K562 (cell line): ENCODE results near the gene GAA. TPM values are rescaled to one million over a fixed set of nuclear protein-coding genes. Genes with fewer than 3 reads are reported as not detected.

Experiments
- ATAC-seq: fragments of 200-7000 bp; cut with Tn5 transposase; 3 replicates; pipeline ENCODE4 v1.9.1; 2020; ENCODE audit warnings: moderate library complexity
- BruUV-seq: library from RNA; stranded (reverse); fragments of 400-500 nt; replicated peaks from 2 replicates; lab custom pipeline; 2021; lab: Mats Ljungman, UMichigan
- CTCF ChIA-PET: fragments of 300-600 bp; formaldehyde crosslinking; extraction: SDS; loops from one replicate; lab custom pipeline; 2021; ENCODE audit warnings: low intra/inter-chr PET ratio; lab: Yijun Ruan, JAX
- POLR2A ChIA-PET: fragments of 300-600, 350-650 bp; sonication (Branson Sonifier 250); formaldehyde crosslinking; extraction: SDS; loops from one replicate; lab custom pipeline; 2021; ENCODE audit warnings: antibody characterized with exemption, inconsistent platforms; lab: Yijun Ruan, JAX
- DNase-seq, 4 experiments: peaks; one replicate each; pipeline versions ENCODE4 v3.0.0 to v3.0.0-alpha.2; 2011 to 2018; ENCODE audit warnings: low spot score in 3 of 4, mixed read lengths in 3 of 4; ENCODE audit errors: extremely low read depth in 1 of 4
- FAIRE-seq: peaks from 2 replicates; lab custom pipeline; 2011; peaks lifted over from hg19 to GRCh38; lab: Jason Lieb, UNC
- H2AFZ ChIP-seq: 2 replicates; pipeline ENCODE4 v1.6.0; 2011; ENCODE audit warnings: low read depth, low read length, control low read depth, inconsistent platforms
- H3K27ac ChIP-seq: fragments of 200-600 bp; 3 replicates; pipeline ENCODE4 v1.8.0; 2011; ENCODE audit warnings: low read depth, mild to moderate bottlenecking, control low read depth, inconsistent platforms, low read length, moderate library complexity, mixed read lengths; ENCODE audit errors: extremely low read depth
- H3K27me3 ChIP-seq, 2 experiments: fragments of 300-600 bp in 1 of 2; 2 replicates in 1 of 2; 3 replicates in 1 of 2; pipeline versions ENCODE4 v1.6.0 to v1.8.0; 2011; ENCODE audit warnings: inconsistent platforms in 2 of 2, low read length in 2 of 2, mild to moderate bottlenecking in 1 of 2, mixed read lengths in 1 of 2, moderate library complexity in 1 of 2; ENCODE audit not compliant: control insufficient read depth in 2 of 2, insufficient read depth in 2 of 2
- H3K36me3 ChIP-seq: fragments of 300-600 bp; 3 replicates; pipeline ENCODE4 v1.8.0; 2011; ENCODE audit warnings: mild to moderate bottlenecking, low read length, inconsistent platforms; ENCODE audit not compliant: control insufficient read depth, insufficient read depth
- H3K4me1 ChIP-seq, 2 experiments: fragments of 200-600 bp in 1 of 2; replicated peaks in 1 of 2; 2 replicates in 1 of 2; 3 replicates in 1 of 2; pipeline versions ENCODE4 v1.5.1 to v1.8.0; 2011; ENCODE audit warnings: inconsistent platforms in 2 of 2, low read length in 2 of 2, mild to moderate bottlenecking in 1 of 2, mixed read lengths in 1 of 2, moderate library complexity in 1 of 2; ENCODE audit not compliant: control insufficient read depth in 2 of 2, insufficient read depth in 2 of 2
- H3K4me2 ChIP-seq: 2 replicates; pipeline ENCODE4 v1.6.1; 2011; ENCODE audit warnings: low read length, control low read depth, inconsistent platforms, mixed read lengths; ENCODE audit not compliant: insufficient read depth
- H3K4me3 ChIP-seq: fragments of 200-600 bp; sonication (generic), shearing (Covaris generic); 2 replicates; pipeline ENCODE4 v1.5.1; 2016; ENCODE audit warnings: control low read depth, inconsistent platforms
- H3K79me2 ChIP-seq: fragments of 200-600 bp; 3 replicates; pipeline ENCODE4 v1.8.0; 2011; ENCODE audit warnings: low read length, inconsistent platforms; ENCODE audit not compliant: control insufficient read depth, insufficient read depth
- H3K9ac ChIP-seq, 2 experiments: 2 replicates each; pipeline versions ENCODE4 v1.6.0 to v1.6.1; 2011; ENCODE audit warnings: low read depth in 2 of 2, low read length in 2 of 2, control low read depth in 1 of 2, inconsistent platforms in 1 of 2, mild to moderate bottlenecking in 1 of 2, mixed read lengths in 1 of 2; ENCODE audit not compliant: insufficient read depth in 1 of 2
- H3K9me1 ChIP-seq: one replicate; pipeline ENCODE4 v1.6.0; 2011; ENCODE audit warnings: inconsistent platforms, mild to moderate bottlenecking, low read length, moderate library complexity; ENCODE audit not compliant: control insufficient read depth, insufficient read depth
- H3K9me3 ChIP-seq: replicated peaks from 2 replicates; pipeline ENCODE4 v1.5.1; 2011; ENCODE audit warnings: low read depth, low read length, inconsistent platforms; ENCODE audit not compliant: control insufficient read depth, insufficient read depth
- H4K20me1 ChIP-seq: replicated peaks from 2 replicates; pipeline ENCODE4 v1.6.1; 2011; ENCODE audit warnings: low read length, inconsistent platforms, mixed read lengths; ENCODE audit not compliant: control insufficient read depth, insufficient read depth
- EP400 ChIP-seq: fragments of 450-650 bp; IDR thresholded peaks from 2 replicates; pipeline ENCODE4 v1.6.1; 2017; ENCODE audit warnings: antibody characterized with exemption, mild to moderate bottlenecking, moderate library complexity
- FUS ChIP-seq: fragments of 200-400 bp; formaldehyde crosslinking; optimal IDR thresholded peaks from 2 replicates; pipeline ENCODE3; 2017; ENCODE audit warnings: low read depth, low read length
- HDAC8 ChIP-seq: fragments of 450-650 bp; IDR thresholded peaks from 2 replicates; pipeline ENCODE4 v1.6.1; 2016; ENCODE audit warnings: mild to moderate bottlenecking, missing genetic modification characterization, moderate library complexity, missing compliant biosample characterization
- HDGF ChIP-seq: fragments of 450-650 bp; IDR thresholded peaks from 2 replicates; pipeline ENCODE4 v1.6.1; 2016
- NFIX ChIP-seq: fragments of 250-450 bp; sonication (Bioruptor Pico); IDR thresholded peaks from 2 replicates; pipeline ENCODE4 v1.4.0; 2020; ENCODE audit warnings: low read depth, mild to moderate bottlenecking, moderate library complexity
- POLR2B ChIP-seq: fragments of 450-650 bp; IDR thresholded peaks from 2 replicates; pipeline ENCODE4 v1.6.1; 2018; ENCODE audit warnings: low read depth; ENCODE audit not compliant: partially characterized antibody
- TOE1 ChIP-seq, 2 experiments: fragments of 450-650 bp in 1 of 2; sonication (generic) in 1 of 2; formaldehyde crosslinking in 1 of 2; IDR thresholded peaks; 2 replicates each; pipeline versions ENCODE4 v1.7.1 to v1.8.0; 2016 to 2022; ENCODE audit warnings: borderline replicate concordance in 2 of 2, mild to moderate bottlenecking in 2 of 2, antibody characterized with exemption in 1 of 2, inconsistent platforms in 1 of 2, low read depth in 1 of 2, missing genetic modification reagents in 1 of 2, moderate library complexity in 1 of 2
- ZFPM2 ChIP-seq: fragments of 250-450 bp; sonication (Bioruptor Pico); IDR thresholded peaks from 2 replicates; pipeline ENCODE4 v1.5.1; 2022; ENCODE audit warnings: mild to moderate bottlenecking
- ZNF324 ChIP-seq: fragments of 250-450 bp; sonication (Bioruptor Pico); IDR thresholded peaks from 2 replicates; pipeline ENCODE4 v1.4.0; 2020; ENCODE audit warnings: mild to moderate bottlenecking
- ZNF717 ChIP-seq: fragments of 250-450 bp; sonication (Bioruptor Pico); IDR thresholded peaks from 2 replicates; pipeline ENCODE4 v1.5.0; 2021
- ZSCAN29 ChIP-seq: fragments of 450-650 bp; IDR thresholded peaks from 2 replicates; pipeline ENCODE4 v1.6.1; 2017
- WGBS: fragments of 100-300 bp; shearing (Covaris generic); methylation state at CpG from one replicate; pipeline ENCODE4 v1.1.6; 2016; ENCODE audit warnings: low coverage, mixed read lengths; ENCODE audit not compliant: insufficient coverage; ENCODE audit errors: missing lambda C conversion rate; 5-methylcytosine and 5-hydroxymethylcytosine counted together
- in situ Hi-C: fragments of 300-500 bp; cut with MboI; formaldehyde crosslinking; loops from 4 replicates; pipeline ENCODE4 v1.15.0; 2018; ENCODE audit warnings: inconsistent platforms, mixed read lengths
- intact Hi-C: fragments of 100-400 bp; cut with micrococcal nuclease; formaldehyde crosslinking; loops from 2 replicates; pipeline ENCODE4 v1.14.2; 2022
- polyA plus RNA-seq, 8 experiments: library from polyadenylated mRNA; depleted of rRNA in 4 of 8; stranded (reverse) in 5 of 8; unstranded in 3 of 8; fragments of >200 nt; fragmentation: Nextera tagmentation in 2 of 8; fragmentation: Illumina TruSeq in 1 of 8; extraction: Ambion mirVana in 2 of 8; extraction: Trizol in 1 of 8; gene quantifications; 2 replicates each; pipeline versions ENCODE4 v1.2.1 to v1.2.3, GENCODE V29; 2011 to 2014; ENCODE audit warnings: inconsistent platforms in 1 of 8, missing spikeins in 1 of 8
- total RNA-seq, 7 experiments: library from RNA; depleted of rRNA in 6 of 7; stranded (reverse); fragments of >200 nt in 6 of 7; fragmentation: Illumina TruSeq in 2 of 7; extraction: Trizol in 2 of 7; gene quantifications; 2 replicates each; pipeline versions ENCODE4 v1.2.1 to v1.2.3, GENCODE V29; 2011 to 2021; ENCODE audit warnings: low replicate concordance in 1 of 7
- TF ChIP-seq, protein P1 (sequence below): sonication (generic); formaldehyde crosslinking; IDR thresholded peaks from 2 replicates; pipeline ENCODE4 v1.8.0; 2022; ENCODE audit warnings: mild to moderate bottlenecking, low read depth, missing genetic modification reagents
- TF ChIP-seq, protein P2 (sequence below): fragments of 450-650 bp; IDR thresholded peaks from 2 replicates; pipeline ENCODE4 v1.6.1; 2018; ENCODE audit warnings: mild to moderate bottlenecking, low read depth; ENCODE audit not compliant: partially characterized antibody

Gene GAA
- total and polyA plus RNA-seq, 9 of the 15 experiments (the other 6 are each of a cell fraction or from before 2014, with no cell fraction given), result 0.15 to 6.4 (median 1.7) TPM

DNA sequence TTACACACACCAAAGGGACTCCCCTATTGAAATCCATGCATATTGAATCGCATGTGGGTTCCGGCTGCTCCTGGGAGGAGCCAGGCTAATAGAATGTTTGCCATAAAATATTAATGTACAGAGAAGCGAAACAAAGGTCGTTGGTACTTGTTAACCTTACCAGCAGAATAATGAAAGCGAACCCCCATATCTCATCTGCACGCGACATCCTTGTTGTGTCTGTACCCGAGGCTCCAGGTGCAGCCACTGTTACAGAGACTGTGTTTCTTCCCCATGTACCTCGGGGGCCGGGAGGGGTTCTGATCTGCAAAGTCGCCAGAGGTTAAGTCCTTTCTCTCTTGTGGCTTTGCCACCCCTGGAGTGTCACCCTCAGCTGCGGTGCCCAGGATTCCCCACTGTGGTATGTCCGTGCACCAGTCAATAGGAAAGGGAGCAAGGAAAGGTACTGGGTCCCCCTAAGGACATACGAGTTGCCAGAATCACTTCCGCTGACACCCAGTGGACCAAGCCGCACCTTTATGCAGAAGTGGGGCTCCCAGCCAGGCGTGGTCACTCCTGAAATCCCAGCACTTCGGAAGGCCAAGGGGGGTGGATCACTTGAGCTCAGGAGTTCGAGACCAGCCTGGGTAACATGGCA, 2.2 kb downstream of the GAA start:
- POLR2A ChIA-PET, result no interaction called here
- Histone ChIP-seq H3K4me1 (peaks cover 10 to 56% of the 10 kb centered on the region in 2 experiments; a peak in 4 of 5 replicates), H3K27me3 (peaks cover 20 to 34% of the 10 kb centered on the region in 2 experiments; a peak in 4 of 5 replicates), H2AFZ (no peak overlapping the region), H3K27ac (no peak overlapping the region), H4K20me1 (peaks cover 4% of the 10 kb centered on the region; the same call in 1 of the 2 replicates), H3K4me2 (no peak overlapping the region), H3K4me3 (no peak overlapping the region), H3K9ac (no peak overlapping the region), H3K9me3 (no peaks in the 10 kb centered on the region), H3K9me1 (no peaks in the 10 kb centered on the region), H3K36me3 (no peaks in the 10 kb centered on the region), H3K79me2 (no peaks in the 10 kb centered on the region)
- CTCF ChIA-PET, result no interaction called here
- ATAC-seq (no peak), FAIRE-seq (no peak), DNase-seq (no peak)
- WGBS, result 56% methylated on average over 19 of the region's 19 CpGs
- in situ Hi-C loops, result no loop called here
- no TSS peak for BruUV-seq
- intact Hi-C loops, result loop anchor here (10.0 kb wide), 1 partner anchor 81 kb away; no protein-coding TSS in a partner anchor
- TF ChIP-seq TOE1 (IDR thresholded peaks at IDR 0.05; ENCODE audit: borderline replicate concordance) (no peak), TOE1 (CRISPR knock-in tag; IDR thresholded peaks at IDR 0.05; ENCODE audit: borderline replicate concordance, low read depth) (no peak), ZNF717 (CRISPR knock-in tag) (no peak), HDGF (no peak), POLR2B (no peak), NFIX (CRISPR knock-in tag) (no peak), HDAC8 (tag) (no peak), FUS (no peak), EP400 (no peak), ZSCAN29 (no peak), ZFPM2 (CRISPR knock-in tag) (no peak), ZNF324 (CRISPR knock-in tag) (no peak)
- TF ChIP-seq, protein P1, sequence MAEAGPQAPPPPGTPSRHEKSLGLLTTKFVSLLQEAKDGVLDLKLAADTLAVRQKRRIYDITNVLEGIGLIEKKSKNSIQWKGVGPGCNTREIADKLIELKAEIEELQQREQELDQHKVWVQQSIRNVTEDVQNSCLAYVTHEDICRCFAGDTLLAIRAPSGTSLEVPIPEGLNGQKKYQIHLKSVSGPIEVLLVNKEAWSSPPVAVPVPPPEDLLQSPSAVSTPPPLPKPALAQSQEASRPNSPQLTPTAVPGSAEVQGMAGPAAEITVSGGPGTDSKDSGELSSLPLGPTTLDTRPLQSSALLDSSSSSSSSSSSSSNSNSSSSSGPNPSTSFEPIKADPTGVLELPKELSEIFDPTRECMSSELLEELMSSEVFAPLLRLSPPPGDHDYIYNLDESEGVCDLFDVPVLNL (CRISPR knock-in tag), result no peak
- TF ChIP-seq, protein P2, sequence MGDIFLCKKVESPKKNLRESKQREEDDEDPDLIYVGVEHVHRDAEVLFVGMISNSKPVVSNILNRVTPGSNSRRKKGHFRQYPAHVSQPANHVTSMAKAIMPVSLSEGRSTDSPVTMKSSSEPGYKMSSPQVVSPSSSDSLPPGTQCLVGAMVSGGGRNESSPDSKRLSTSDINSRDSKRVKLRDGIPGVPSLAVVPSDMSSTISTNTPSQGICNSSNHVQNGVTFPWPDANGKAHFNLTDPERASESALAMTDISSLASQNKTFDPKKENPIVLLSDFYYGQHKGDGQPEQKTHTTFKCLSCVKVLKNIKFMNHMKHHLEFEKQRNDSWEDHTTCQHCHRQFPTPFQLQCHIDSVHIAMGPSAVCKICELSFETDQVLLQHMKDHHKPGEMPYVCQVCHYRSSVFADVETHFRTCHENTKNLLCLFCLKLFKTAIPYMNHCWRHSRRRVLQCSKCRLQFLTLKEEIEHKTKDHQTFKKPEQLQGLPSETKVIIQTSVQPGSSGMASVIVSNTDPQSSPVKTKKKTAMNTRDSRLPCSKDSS, result no peak
